Ovary (tissue), 3 donors: ENCODE measurements around the gene ALK.

Source experiments
- CTCF ChIP-seq, 3 donors: fragments of 450-650 bp in 2 of 3; fragments of 200-600 bp in 1 of 3; IDR thresholded peaks; one replicate each; pipeline versions ENCODE4 v1.5.1 to v1.8.0; 2016 to 2022; ENCODE audit warnings: antibody characterized with exemption in 3 of 3, mild to moderate bottlenecking in 1 of 3
- EP300 ChIP-seq: sonication (generic); formaldehyde crosslinking; IDR thresholded peaks from one replicate; pipeline ENCODE4 v1.6.1; 2017; ENCODE audit warnings: antibody characterized with exemption
- POLR2A ChIP-seq: fragments of 450-650 bp; IDR thresholded peaks from one replicate; pipeline ENCODE4 v1.6.1; 2017; ENCODE audit warnings: antibody characterized with exemption, mild to moderate bottlenecking, moderate library complexity
- donor health status: DM: no; HTN: no; CAD: no.

- TF ChIP-seq CTCF (IDR thresholded peaks at IDR 0.05) (no peak), POLR2A (no peak), EP300 (no peak)
These were observed 189.4 kb downstream of the ALK start for GRCh38 chr2:29731948-29732347.
